ENCODE measurements around the gene PCSK1N. TPM values are rescaled to one million over a fixed set of nuclear protein-coding genes. Genes with fewer than 3 reads are reported as not detected.

Gene PCSK1N
- total RNA-seq, 2 donors from 2014 or later: 45.4 to 77.7 TPM

GRCh38 chrX:48792219-48792618, 43.2 kb downstream of the PCSK1N start:
- WGBS: no CpG with 5 or more reads among the region's 7 CpGs

GRCh38 chrX:48791063-48791820, 44.2 kb downstream of the PCSK1N start:
- H3K27ac ChIP-seq: no peak overlapping the region
- intact Hi-C loops (cut with DNase I): no loop called here
- H3K4me3 ChIP-seq: no peak overlapping the region
- no peaks in the 10 kb centered on the region for H3K36me3 ChIP-seq
- no peaks in the 10 kb centered on the region for H3K27me3 ChIP-seq (replicated peaks; ENCODE audit: insufficient read depth)
- no peaks in the 10 kb centered on the region for H3K4me1 ChIP-seq (replicated peaks)
- no peak for DNase-seq (ENCODE audit: low spot score)
- WGBS: 78% methylated on average over 7 of the region's 11 CpGs
- TF ChIP-seq POLR2AphosphoS5 (IDR thresholded peaks at IDR 0.05): no peak
- TF ChIP-seq POLR2A (IDR thresholded peaks at IDR 0.05): no peak
- no peak for TF ChIP-seq CTCF (IDR thresholded peaks at IDR 0.05)
- no peaks in the 10 kb centered on the region for H3K9me3 ChIP-seq

More at GRCh38 chrX:48792219-48792618, 43.2 kb downstream of the PCSK1N start:
- Histone ChIP-seq H3K4me3 (no peak overlapping the region), H3K36me3 (no peaks in the 10 kb centered on the region), H3K27me3 (replicated peaks; ENCODE audit: insufficient read depth) (no peaks in the 10 kb centered on the region), H3K4me1 (replicated peaks) (no peaks in the 10 kb centered on the region), H3K27ac (no peak overlapping the region), H3K9me3 (no peaks in the 10 kb centered on the region)
- TF ChIP-seq POLR2A (IDR thresholded peaks at IDR 0.05) (no peak), CTCF (IDR thresholded peaks at IDR 0.05) (no peak), POLR2AphosphoS5 (IDR thresholded peaks at IDR 0.05) (no peak)
- intact Hi-C loops (cut with DNase I): no loop called here
- no peak for DNase-seq (ENCODE audit: low spot score)

- H3K27me3 ChIP-seq (replicated peaks; ENCODE audit: insufficient read depth): no peaks in the 10 kb centered on the region
- no peaks in the 10 kb centered on the region for H3K36me3 ChIP-seq
- 35% methylated on average over 5 of the region's 5 CpGs for whole genome bisulfite sequencing
- no peaks in the 10 kb centered on the region for H3K9me3 ChIP-seq
- no peak for DNase-seq (ENCODE audit: low spot score)
- H3K4me1 ChIP-seq (replicated peaks): no peaks in the 10 kb centered on the region
- TF ChIP-seq CTCF (IDR thresholded peaks at IDR 0.05): no peak
- TF ChIP-seq POLR2AphosphoS5 (IDR thresholded peaks at IDR 0.05): no peak
- no peak for TF ChIP-seq POLR2A (IDR thresholded peaks at IDR 0.05)
- H3K27ac ChIP-seq: no peak overlapping the region
- intact Hi-C loops (cut with DNase I): no loop called here
- H3K4me3 ChIP-seq: no peak overlapping the region
Observed at GRCh38 chrX:48790477-48790876, 44.9 kb downstream of the PCSK1N start.

- intact Hi-C loops (cut with DNase I): no loop called here
- H3K4me1 ChIP-seq (replicated peaks): no peaks in the 10 kb centered on the region
- H3K9me3 ChIP-seq: no peaks in the 10 kb centered on the region
- H3K4me3 ChIP-seq: no peak overlapping the region
- no peaks in the 10 kb centered on the region for H3K36me3 ChIP-seq
- 59% methylated on average over 5 of the region's 7 CpGs for WGBS
- no peak for DNase-seq (ENCODE audit: low spot score)
- H3K27me3 ChIP-seq (replicated peaks; ENCODE audit: insufficient read depth): no peaks in the 10 kb centered on the region
- H3K27ac ChIP-seq: no peak overlapping the region
- TF ChIP-seq POLR2AphosphoS5 (IDR thresholded peaks at IDR 0.05) (no peak), CTCF (IDR thresholded peaks at IDR 0.05) (no peak), POLR2A (IDR thresholded peaks at IDR 0.05) (no peak)
Observed at GRCh38 chrX:48789366-48790220, 45.8 kb downstream of the PCSK1N start.
